ENCODE measurements around the gene PYGO2.

Gene PYGO2

DNA sequence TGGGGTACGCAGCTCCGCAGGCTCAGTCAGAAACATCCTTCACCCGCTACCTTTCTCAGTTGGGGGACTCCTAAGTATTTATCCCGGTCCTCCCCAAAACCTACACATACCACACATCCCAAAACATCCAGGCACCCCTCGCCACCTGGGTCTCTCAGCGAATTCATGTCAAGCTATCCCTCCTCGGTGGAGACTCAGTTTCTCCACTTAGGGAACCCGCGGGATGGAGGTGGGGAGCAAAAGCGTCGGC lies 39.8 kb upstream of the PYGO2 start:
- Histone ChIP-seq H3K27me3 (ENCODE audit: insufficient read depth, low read depth, severe bottlenecking) (no peaks in the 10 kb centered on the region), H3K9me3 (ENCODE audit: severe bottlenecking) (no peaks in the 10 kb centered on the region), H3K27ac (peak overlapping the region; percentile 99), H3K4me3 (ENCODE audit: low read depth, low read length) (peak overlapping the region; percentile 64), H3K36me3 (peaks cover 8% of the 10 kb centered on the region)
- TF ChIP-seq, protein P1, sequence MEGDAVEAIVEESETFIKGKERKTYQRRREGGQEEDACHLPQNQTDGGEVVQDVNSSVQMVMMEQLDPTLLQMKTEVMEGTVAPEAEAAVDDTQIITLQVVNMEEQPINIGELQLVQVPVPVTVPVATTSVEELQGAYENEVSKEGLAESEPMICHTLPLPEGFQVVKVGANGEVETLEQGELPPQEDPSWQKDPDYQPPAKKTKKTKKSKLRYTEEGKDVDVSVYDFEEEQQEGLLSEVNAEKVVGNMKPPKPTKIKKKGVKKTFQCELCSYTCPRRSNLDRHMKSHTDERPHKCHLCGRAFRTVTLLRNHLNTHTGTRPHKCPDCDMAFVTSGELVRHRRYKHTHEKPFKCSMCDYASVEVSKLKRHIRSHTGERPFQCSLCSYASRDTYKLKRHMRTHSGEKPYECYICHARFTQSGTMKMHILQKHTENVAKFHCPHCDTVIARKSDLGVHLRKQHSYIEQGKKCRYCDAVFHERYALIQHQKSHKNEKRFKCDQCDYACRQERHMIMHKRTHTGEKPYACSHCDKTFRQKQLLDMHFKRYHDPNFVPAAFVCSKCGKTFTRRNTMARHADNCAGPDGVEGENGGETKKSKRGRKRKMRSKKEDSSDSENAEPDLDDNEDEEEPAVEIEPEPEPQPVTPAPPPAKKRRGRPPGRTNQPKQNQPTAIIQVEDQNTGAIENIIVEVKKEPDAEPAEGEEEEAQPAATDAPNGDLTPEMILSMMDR (IDR thresholded peaks at IDR 0.05; ENCODE audit: low read depth, low read length), result no peak
- DNase-seq, result no peak

DNA sequence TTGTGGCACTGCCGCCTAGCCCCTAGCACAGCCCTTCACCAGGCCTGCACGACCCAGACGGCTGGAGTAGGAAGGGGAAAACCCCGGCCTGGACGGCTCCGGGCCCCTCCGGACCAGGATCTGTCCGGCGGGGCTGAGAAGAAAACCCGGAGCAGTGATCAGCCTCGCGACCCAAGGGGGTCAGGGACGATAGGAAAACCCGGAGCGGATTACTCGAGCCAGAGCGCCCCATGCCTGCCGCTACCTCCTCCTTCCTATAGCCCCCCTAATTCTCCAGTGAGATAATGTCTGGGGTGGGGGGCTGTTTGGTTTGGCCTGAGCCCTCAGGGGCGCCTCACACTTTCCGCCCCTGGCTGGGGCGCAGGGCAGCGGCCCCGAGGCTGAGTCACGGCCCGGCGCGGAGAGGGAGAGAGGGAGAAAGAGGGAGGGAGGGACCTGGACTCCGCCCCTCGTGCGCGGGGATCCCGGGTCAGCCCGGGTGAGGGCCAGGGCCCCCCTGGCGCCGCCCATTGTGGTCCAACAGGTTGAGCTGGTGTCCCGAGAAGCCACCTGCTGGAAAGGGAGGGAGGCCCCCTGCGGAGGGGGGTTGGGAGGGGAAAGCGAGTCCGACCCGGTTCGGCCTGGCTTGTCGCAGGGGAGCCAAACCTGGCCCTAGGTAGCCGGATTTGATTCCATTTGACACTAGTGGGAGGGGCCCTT lies 39.3 kb upstream of the PYGO2 start:
- TF ChIP-seq, protein P1 (IDR thresholded peaks at IDR 0.05; ENCODE audit: low read depth, low read length), result peak; percentile 41; the same call in 1 of the 2 replicates
- peaks cover 4% of the 10 kb centered on the region for H3K36me3 ChIP-seq
- H3K9me3 ChIP-seq (ENCODE audit: severe bottlenecking), result no peaks in the 10 kb centered on the region
- peak overlapping the region; percentile 99 for H3K27ac ChIP-seq
- peak; percentile 100 for DNase-seq
- H3K27me3 ChIP-seq (ENCODE audit: insufficient read depth, low read depth, severe bottlenecking), result no peaks in the 10 kb centered on the region
- peak overlapping the region; percentile 64 for H3K4me3 ChIP-seq (ENCODE audit: low read depth, low read length)

DNA sequence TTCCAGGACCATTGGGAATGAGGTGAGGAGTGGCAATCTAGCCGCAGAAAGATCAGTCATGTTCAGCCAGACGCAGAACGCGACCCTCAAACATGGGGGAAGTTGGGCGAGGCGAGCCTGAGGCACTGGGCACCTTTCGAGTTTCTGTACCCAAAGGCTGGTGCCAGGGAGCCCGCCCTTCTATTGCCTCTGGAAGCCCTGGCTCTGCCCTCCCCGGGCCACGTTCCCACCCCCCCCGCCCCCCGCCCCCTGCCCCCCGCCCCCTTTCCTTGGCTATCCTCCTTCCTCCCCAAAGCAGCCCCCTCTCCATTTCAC lies 38.8 kb upstream of the PYGO2 start:
- peak overlapping the region; percentile 99 for H3K27ac ChIP-seq
- H3K9me3 ChIP-seq (ENCODE audit: severe bottlenecking), result no peaks in the 10 kb centered on the region
- peak overlapping the region; percentile 64 for H3K4me3 ChIP-seq (ENCODE audit: low read depth, low read length)
- no peaks in the 10 kb centered on the region for H3K27me3 ChIP-seq (ENCODE audit: insufficient read depth, low read depth, severe bottlenecking)
- no peak for DNase-seq
- TF ChIP-seq, protein P1 (IDR thresholded peaks at IDR 0.05; ENCODE audit: low read depth, low read length), result no peak
- peaks cover 4% of the 10 kb centered on the region; the same call in 1 of the 2 replicates for H3K36me3 ChIP-seq

DNA sequence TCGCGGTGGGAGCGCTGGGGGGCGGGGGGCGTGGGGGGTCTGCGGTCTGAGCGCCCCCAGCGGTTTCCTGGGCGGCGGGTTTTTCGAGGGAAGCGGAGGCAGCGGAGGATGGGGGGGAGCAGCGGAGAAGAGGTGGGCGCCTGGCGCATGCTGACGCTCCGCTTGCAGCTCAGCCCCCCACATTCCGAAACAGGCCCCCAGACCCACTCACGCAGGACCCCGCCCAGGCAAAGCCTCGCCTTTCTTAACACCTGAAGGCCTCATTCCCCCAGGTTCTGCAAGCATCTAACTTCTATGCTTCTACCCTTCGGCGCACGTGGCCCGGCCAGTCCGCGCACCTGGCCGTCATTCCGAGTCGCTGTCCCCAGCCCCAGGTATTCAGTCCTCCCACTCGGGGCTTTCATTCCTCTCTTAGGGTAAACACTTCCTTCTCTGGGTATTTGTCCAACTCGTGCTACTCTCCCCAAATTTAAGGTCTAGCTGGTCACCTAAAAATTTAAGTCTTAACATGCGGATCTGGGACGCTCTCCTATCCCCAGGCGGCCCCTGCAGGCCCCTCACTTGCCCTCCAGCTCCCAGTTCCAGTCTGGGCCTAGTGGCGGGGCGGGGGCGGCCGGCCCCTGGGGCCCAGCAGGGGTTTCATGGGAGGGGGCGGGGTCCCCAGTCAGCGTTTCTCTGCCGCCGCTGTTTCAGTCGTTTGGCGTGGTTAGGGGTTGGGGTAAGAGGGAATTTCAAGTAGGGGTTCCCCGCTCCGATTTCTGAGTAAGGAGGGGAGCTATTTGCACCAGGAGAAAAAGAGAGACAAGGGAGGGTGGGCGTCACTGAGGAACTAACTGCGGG lies 38.2 kb upstream of the PYGO2 start:
- Histone ChIP-seq H3K27me3 (ENCODE audit: insufficient read depth, low read depth, severe bottlenecking) (no peaks in the 10 kb centered on the region), H3K27ac (peak overlapping the region; percentile 99), H3K9me3 (ENCODE audit: severe bottlenecking) (no peaks in the 10 kb centered on the region), H3K36me3 (peaks cover 4% of the 10 kb centered on the region; the same call in 1 of the 2 replicates), H3K4me3 (ENCODE audit: low read depth, low read length) (peak overlapping the region; percentile 64)
- peak; percentile 92 for DNase-seq
- TF ChIP-seq, protein P1 (IDR thresholded peaks at IDR 0.05; ENCODE audit: low read depth, low read length), result no peak

GRCh38 chr1:154998818-154999570 lies 37.4 kb upstream of the PYGO2 start:
- Histone ChIP-seq H3K27ac (peak overlapping the region; percentile 99), H3K9me3 (ENCODE audit: severe bottlenecking) (no peaks in the 10 kb centered on the region), H3K36me3 (no peaks in the 10 kb centered on the region), H3K4me3 (ENCODE audit: low read depth, low read length) (peak overlapping the region; percentile 64), H3K27me3 (ENCODE audit: insufficient read depth, low read depth, severe bottlenecking) (no peaks in the 10 kb centered on the region)
- TF ChIP-seq, protein P1 (IDR thresholded peaks at IDR 0.05; ENCODE audit: low read depth, low read length), result peak; percentile 100
- peak; percentile 97 for DNase-seq

All from WERI-Rb-1 (cell line).